ENCODE results near the gene OR52B4. TPM values are rescaled to one million over a fixed set of nuclear protein-coding genes. Genes with fewer than 3 reads are reported as not detected.

The OR52B4 gene
- polyA plus RNA-seq, 1 experiment, result not detected

Other genes starting within 250 kb of the OR52B4 start
- gene TRIM21, start 25.3 kb upstream of the OR52B4 start, polyA plus RNA-seq (2011; rRNA removed), result 24.3 and 26.9 TPM in 2 replicates
- gene OR52K2, start 80.9 kb upstream of the OR52B4 start, polyA plus RNA-seq (2011; rRNA removed), result not detected in 2 replicates
- gene OR52K1, start 114.3 kb upstream of the OR52B4 start, polyA plus RNA-seq (2011; rRNA removed), result not detected in 2 replicates
- not detected in 2 replicates for gene OR52M1, start 176.8 kb upstream of the OR52B4 start, polyA plus RNA-seq (2011; rRNA removed)
- gene OR52I2, start 213.4 kb upstream of the OR52B4 start, polyA plus RNA-seq (2011; rRNA removed), result not detected in 2 replicates
- gene OR52I1, start 225.7 kb upstream of the OR52B4 start, polyA plus RNA-seq (2011; rRNA removed), result not detected in 2 replicates
- 6.2 and 6.5 TPM in 2 replicates for gene TRIM68, start 239.8 kb upstream of the OR52B4 start, polyA plus RNA-seq (2011; rRNA removed)

Measured in BJ (cell line).